PFSK-1 (cell line): ENCODE data around the gene DPF3.

Source experiments
- POLR2AphosphoS5 ChIP-seq: IDR thresholded peaks from 2 replicates; pipeline ENCODE4 v1.6.1; 2012; ENCODE audit warnings: low read depth, mild to moderate bottlenecking, control low read depth, low read length, moderate library complexity
- TAF1 ChIP-seq: IDR thresholded peaks from 2 replicates; pipeline ENCODE4 v1.6.1; 2012; ENCODE audit warnings: low read length, control low read depth, borderline replicate concordance; ENCODE audit not compliant: insufficient read depth
- TF ChIP-seq, protein P1 (sequence below), 2 experiments: IDR thresholded peaks; 2 replicates each; pipeline versions ENCODE4 v1.6.1 to v1.8.0; 2011 to 2012; ENCODE audit warnings: low read depth in 2 of 2, low read length in 2 of 2, control low read depth in 1 of 2, inconsistent platforms in 1 of 2, mild to moderate bottlenecking in 1 of 2, moderate library complexity in 1 of 2; ENCODE audit not compliant: insufficient read depth in 1 of 2

GRCh38 chr14:72780751-72781150, 113.2 kb downstream of the DPF3 start:
- TF ChIP-seq POLR2AphosphoS5 (no peak), TAF1 (no peak)
- TF ChIP-seq, protein P1, sequence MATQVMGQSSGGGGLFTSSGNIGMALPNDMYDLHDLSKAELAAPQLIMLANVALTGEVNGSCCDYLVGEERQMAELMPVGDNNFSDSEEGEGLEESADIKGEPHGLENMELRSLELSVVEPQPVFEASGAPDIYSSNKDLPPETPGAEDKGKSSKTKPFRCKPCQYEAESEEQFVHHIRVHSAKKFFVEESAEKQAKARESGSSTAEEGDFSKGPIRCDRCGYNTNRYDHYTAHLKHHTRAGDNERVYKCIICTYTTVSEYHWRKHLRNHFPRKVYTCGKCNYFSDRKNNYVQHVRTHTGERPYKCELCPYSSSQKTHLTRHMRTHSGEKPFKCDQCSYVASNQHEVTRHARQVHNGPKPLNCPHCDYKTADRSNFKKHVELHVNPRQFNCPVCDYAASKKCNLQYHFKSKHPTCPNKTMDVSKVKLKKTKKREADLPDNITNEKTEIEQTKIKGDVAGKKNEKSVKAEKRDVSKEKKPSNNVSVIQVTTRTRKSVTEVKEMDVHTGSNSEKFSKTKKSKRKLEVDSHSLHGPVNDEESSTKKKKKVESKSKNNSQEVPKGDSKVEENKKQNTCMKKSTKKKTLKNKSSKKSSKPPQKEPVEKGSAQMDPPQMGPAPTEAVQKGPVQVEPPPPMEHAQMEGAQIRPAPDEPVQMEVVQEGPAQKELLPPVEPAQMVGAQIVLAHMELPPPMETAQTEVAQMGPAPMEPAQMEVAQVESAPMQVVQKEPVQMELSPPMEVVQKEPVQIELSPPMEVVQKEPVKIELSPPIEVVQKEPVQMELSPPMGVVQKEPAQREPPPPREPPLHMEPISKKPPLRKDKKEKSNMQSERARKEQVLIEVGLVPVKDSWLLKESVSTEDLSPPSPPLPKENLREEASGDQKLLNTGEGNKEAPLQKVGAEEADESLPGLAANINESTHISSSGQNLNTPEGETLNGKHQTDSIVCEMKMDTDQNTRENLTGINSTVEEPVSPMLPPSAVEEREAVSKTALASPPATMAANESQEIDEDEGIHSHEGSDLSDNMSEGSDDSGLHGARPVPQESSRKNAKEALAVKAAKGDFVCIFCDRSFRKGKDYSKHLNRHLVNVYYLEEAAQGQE (IDR thresholded peaks at IDR 0.05; ENCODE audit: insufficient read depth in 1 of 2, low read depth in 2 of 2, low read length in 2 of 2), result no peak
